GM21423 (cell line): Measurements from ENCODE around the gene SSH2.
"Not testable (repeated sequence)": the region's sequence is repeated elsewhere in the genome, so short reads cannot be mapped to it uniquely, and the experiment has no call there.

Experiments
- ATAC-seq: cut with Tn5 transposase; IDR thresholded peaks from one replicate; pipeline ENCODE4 v1.9.1; 2021; ENCODE audit warnings: mild to moderate bottlenecking, moderate library complexity; ENCODE audit not compliant: unreplicated experiment

The SSH2 gene

GRCh38 chr17:29929533-29930408, at the start of gene SSH2:
TSS of gene SSH2 (minus strand) at chr17:29930228. CDS start at chr17:29930000, 228 bp downstream.
- ATAC-seq: peak; percentile 50

GRCh38 chr17:29977836-29978235, 47.8 kb upstream of the SSH2 start:
- no peak for ATAC-seq

DNA sequence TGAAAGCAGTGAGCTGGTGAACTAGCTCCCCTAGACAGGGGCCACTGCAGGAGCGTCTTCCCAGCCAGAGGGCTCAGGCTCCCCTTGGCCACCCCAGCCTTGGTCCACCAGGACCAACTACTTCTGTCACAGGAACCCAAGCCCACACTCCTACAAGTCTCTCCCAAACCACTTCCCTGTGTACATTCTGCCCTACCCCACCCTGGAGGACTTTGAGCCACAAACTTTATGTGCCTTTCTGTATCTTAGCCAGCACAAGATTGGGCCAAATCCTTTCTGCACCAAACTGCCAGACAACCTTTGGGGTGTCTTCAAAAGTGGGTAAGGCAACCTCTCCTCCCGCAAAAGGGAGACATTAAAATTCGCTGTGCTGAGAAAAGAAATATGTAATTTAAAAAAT, 43.0 kb upstream of the SSH2 start:
- ATAC-seq: no peak

- no peak for ATAC-seq
Measured at GRCh38 chr17:29972277-29972676, 42.2 kb upstream of the SSH2 start.

DNA sequence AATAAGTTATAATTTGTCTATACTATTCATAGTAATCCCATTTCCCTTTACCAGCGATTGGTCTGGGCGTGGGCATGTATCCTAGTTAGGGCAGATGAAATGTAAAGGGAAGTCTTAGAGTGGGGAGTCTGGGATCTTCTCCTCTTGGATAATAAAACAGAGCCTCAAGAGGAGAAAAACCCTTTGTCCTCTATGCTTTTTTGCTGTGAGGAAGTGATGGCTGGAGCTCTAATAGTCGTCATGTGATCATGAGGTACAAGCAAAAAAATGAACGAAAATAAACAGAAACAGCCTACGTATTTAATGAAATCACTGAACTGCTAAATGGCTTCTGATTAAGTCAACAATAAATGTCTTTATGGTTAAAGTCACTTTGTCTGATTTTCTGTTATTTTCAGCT, 38.2 kb upstream of the SSH2 start:
- ATAC-seq: no peak

DNA sequence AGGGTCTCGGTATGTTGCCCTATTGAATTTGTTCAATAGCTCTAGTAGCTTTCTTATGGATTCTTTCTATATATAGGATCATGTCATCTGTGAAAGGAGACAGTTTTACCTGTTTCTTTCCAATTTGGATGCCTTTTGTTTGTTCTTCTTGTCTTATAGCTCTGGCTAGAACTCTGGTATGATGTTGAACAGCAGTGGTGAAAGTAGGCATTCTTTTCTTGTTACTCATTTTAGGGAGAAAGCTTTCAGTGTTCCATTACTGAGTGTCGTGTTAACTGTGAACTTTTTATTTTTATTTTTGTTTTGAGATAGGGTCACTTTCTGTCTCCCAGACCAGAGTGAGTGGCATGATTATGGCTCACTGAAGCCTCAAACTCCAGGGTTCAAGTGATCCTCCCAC, 32.6 kb upstream of the SSH2 start:
- ATAC-seq: no peak

DNA sequence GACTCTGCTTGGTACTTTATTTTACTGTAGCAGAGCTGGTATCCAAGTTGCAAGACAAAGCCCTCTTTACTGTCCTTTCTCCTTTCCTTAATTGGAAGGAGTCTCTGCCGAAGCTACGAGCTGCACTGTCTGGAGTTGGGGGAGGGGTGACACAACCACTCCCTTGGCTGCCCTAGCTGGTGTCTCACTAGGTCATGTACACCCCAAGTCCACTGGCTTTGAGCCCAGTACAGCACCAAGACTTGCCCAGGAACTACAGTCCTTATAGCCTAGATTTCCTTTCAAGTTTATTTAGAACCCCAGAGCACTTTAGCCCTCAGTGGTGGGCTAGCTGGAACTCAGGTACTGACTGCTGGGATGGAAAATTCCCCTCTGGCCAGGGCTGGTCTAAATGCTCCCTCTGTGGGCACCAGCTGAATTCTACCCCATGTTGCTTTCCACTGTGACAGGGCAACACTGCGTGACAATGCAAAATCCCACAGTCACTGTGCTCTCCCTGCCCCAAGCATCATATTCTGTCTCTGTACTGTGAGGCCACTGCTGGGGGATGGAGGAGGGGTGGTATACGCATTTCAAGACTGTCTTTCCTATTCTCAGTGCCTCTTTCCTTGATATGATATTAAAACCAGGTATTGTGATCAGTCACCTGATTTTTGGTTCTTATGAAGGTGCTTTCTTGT, 29.8 kb upstream of the SSH2 start:
- ATAC-seq: no peak

GRCh38 chr17:29958947-29959657, 29.1 kb upstream of the SSH2 start:
- no peak for ATAC-seq

DNA sequence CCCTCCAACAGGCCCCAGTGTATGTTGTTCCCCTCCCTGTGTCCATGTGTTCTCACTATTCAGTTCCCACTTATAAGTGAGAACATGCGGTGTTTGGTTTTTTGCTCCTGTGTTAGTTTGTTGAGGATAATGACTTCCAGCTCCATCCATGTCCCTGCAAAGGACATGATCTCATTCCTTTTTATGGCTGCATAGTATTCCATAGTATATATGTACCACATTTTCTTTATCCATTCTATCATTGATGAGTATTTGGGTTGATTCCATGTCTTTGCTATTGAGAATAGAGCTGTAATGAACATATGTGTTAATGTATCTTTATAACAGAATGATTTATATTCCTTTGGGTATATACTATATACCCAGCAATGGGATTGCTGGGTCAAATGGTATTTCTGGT, 27.5 kb upstream of the SSH2 start:
- not testable (repeated sequence) for ATAC-seq

DNA sequence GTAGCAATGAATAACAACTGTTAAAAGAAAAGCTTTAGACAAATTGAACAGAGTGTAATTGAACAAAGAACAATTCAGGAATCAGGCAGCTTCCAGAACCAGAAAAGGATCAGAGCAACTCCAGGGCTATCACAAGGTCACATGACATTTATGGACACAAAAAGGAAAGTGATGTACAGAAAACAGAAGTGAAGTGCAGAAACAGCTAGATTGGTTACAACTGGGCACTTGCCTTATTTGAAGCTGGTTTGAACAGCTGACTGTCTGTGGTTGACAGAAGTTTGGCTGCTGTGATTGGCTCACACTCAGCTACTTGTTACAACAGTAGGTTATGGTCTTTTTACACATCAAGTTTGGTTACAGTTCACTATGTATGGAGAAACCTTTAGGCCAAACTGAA, 26.2 kb upstream of the SSH2 start:
- no peak for ATAC-seq

DNA sequence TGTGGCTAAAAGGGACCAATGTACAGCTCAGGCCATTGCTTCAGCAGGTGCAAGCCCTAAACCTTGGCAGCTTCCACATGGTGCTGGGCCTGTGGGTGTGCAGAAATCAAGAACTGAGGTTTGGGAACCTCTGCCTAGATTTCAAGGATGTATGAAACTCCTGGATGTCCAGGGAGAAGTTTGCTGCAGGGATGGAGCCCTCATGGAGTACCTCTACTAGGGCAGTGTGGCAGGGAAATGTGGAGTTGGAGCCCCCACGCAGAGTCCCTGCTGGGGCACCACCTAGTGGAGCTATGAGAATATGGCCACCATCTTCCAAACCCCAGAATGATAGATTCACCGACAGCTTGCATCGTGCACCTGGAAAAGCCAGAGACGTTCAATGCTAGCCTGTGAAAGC, 24.4 kb upstream of the SSH2 start:
- ATAC-seq: no peak

GRCh38 chr17:29949696-29950095, 19.7 kb upstream of the SSH2 start:
- no peak for ATAC-seq

- ATAC-seq: no peak
Measured at GRCh38 chr17:29948448-29949215, 18.6 kb upstream of the SSH2 start.

DNA sequence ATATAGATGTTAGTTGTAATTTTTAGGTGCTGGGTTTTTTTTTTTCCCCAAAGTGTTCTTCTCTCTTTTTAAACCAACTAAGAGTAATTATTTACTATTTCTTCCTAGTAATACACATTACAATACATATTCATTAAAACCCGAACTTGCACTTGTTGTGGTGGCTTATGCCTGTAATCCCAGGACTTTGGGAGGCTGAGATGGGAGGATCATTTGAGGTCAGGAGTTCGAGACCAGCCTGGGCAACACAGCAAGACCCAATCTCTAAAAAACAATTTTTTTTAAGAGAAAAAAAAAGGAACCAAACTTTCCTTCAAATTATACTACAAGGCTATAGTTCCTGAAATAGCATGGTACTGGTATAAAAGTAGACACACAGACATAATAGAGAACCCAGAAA, 15.3 kb upstream of the SSH2 start:
- no peak for ATAC-seq

- ATAC-seq: no peak
Measured at GRCh38 chr17:29941334-29941733, 11.3 kb upstream of the SSH2 start, which contains the start of gene EFCAB5. TSS of gene EFCAB5 (plus strand) at chr17:29941634. CDS start at chr17:29941797, 163 bp downstream.

DNA sequence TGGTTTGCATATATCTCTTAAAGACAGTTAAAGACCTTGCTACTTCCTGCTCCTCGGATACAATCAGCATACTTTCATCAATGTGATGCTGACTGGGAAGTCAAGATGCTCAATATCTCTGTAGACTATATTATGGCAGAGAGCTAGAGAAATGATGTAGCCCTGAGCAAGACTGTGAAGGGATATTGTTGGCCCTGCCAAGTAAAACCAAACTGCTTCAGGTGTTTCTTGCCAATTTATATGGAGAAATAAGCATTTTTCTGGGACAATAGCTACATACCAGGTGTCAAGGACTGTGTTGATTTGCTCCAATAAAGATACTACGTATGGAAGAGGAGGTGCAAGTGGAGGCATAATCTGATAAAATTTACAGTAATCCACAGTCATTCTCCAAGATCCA, 6.7 kb upstream of the SSH2 start:
- no peak for ATAC-seq

GRCh38 chr17:29935909-29936308, 5.9 kb upstream of the SSH2 start:
- not testable (repeated sequence) for ATAC-seq

DNA sequence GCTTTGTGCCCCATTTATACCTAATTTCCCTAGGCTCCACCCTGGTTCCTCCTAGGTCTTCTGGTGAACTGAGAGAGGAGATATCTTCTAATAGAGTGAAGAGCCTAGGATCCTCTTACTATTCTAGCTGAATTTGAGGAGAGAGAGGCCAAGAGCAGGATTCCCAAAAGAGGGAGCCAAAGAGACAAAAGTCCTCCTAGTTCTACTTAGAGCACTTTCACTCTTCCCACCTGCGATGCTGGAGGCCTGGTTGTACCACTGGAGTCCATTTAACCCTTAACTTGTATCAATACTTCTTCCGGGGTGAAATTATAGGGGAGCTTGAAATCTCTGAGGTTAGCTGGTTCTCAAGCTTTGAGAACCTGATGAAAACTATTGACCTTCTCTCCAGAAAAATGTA, 3.4 kb upstream of the SSH2 start:
- no peak for ATAC-seq

DNA sequence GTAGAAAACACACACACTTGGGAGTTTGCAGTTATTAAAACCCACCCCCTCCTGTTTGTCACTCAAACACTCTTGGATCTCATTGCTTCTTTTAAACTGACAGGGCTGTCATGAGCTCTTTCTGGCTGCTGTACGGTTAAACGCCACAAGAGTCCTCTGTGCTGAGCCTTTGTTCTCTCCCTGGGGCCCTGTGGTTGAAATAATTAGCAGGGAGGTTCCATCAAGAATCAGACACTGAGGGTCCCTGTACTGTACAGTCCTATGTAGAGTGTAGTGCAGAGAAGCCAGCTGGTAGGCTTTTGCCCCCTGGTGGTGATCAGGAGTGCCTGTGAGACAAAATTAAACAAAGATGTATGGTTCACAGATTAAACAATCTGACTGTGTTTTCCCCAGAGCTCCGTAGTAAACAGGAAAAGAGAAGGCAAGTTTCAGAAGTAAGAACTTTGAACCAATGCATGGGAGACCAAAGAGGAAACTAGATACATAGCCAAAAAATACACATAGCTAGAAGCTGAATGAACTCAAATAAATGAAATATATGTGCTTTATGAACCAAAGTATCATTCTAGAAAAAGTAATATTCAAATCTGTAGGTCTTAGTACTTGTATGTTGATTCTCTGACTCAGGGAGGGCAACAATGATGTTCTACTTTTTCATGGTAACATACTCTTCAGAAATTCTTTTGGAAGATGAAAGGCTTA, 1.4 kb upstream of the SSH2 start:
- ATAC-seq: peak; percentile 77

- no peak for ATAC-seq
Measured at GRCh38 chr17:29930409-29931010, 482 bp upstream of the SSH2 start.
